Measurements from ENCODE around the gene NETO2. TPM values are rescaled to one million over a fixed set of nuclear protein-coding genes. Genes with fewer than 3 reads are reported as not detected.
A peak's percentile ranks its signal among the peaks of the same experiment; 100 is the strongest.

Gene NETO2
- total and polyA plus RNA-seq, 2 of the 13 experiments (the other 11 are each of a cell fraction or from before 2014, with no cell fraction given): 8.2 to 13.5 TPM

DNA sequence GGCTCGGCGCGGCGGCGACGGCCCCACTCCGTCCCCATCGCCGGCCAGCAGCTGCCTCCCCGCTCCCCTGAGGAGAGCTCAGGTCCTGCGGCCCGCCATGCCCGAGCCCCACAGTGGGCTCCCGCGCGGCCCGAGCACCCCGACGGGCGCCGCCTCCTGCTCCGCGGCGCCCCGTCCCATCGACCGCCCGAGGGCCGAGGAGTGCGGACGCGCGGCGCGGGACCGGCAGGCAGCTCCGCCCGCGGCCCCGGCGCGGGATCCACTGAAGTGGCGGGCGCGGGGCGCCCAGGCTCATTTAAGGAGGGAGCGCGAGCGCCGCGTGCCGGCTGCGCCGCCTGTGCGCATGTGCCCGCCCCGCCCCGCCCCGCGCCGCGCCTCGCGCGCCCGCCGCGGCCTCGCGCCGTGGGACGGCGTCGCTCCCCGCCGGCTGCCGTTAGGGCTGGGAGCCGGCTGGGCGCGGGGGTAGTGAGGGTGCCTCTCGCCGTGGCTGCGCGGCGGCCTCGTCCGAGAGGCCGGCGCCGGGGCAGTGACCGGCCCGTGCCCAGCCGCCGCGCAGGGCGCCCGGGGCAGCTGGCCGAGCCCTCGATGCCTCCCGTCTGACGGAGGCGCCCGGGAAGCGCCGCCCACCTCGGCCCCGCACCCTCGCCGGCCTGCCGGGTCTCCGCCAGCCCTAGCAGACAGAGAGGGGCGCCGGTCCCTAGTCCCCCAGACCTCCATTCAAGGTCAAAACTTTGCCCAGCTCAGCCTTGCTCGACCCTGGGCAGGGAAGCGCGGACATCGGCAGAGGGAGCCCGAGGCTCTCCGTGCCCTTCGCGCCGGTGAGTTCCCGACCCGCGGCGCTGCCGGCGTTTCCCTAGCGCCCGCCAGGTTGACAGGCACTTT lies at the start of gene NETO2 (continued):
- TF ChIP-seq, protein P1, sequence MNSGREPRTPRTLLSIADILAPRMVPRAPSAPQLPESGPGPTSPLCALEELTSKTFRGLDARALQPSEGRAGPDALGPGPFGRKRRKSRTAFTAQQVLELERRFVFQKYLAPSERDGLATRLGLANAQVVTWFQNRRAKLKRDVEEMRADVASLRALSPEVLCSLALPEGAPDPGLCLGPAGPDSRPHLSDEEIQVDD (CRISPR knock-in tag; IDR thresholded peaks at IDR 0.05; ENCODE audit: borderline replicate concordance): no peak
- TF ChIP-seq, protein P2, sequence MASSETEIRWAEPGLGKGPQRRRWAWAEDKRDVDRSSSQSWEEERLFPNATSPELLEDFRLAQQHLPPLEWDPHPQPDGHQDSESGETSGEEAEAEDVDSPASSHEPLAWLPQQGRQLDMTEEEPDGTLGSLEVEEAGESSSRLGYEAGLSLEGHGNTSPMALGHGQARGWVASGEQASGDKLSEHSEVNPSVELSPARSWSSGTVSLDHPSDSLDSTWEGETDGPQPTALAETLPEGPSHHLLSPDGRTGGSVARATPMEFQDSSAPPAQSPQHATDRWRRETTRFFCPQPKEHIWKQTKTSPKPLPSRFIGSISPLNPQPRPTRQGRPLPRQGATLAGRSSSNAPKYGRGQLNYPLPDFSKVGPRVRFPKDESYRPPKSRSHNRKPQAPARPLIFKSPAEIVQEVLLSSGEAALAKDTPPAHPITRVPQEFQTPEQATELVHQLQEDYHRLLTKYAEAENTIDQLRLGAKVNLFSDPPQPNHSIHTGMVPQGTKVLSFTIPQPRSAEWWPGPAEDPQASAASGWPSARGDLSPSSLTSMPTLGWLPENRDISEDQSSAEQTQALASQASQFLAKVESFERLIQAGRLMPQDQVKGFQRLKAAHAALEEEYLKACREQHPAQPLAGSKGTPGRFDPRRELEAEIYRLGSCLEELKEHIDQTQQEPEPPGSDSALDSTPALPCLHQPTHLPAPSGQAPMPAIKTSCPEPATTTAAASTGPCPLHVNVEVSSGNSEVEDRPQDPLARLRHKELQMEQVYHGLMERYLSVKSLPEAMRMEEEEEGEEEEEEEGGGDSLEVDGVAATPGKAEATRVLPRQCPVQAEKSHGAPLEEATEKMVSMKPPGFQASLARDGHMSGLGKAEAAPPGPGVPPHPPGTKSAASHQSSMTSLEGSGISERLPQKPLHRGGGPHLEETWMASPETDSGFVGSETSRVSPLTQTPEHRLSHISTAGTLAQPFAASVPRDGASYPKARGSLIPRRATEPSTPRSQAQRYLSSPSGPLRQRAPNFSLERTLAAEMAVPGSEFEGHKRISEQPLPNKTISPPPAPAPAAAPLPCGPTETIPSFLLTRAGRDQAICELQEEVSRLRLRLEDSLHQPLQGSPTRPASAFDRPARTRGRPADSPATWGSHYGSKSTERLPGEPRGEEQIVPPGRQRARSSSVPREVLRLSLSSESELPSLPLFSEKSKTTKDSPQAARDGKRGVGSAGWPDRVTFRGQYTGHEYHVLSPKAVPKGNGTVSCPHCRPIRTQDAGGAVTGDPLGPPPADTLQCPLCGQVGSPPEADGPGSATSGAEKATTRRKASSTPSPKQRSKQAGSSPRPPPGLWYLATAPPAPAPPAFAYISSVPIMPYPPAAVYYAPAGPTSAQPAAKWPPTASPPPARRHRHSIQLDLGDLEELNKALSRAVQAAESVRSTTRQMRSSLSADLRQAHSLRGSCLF (CRISPR knock-in tag; IDR thresholded peaks at IDR 0.05; ENCODE audit: borderline replicate concordance): no peak
- TF ChIP-seq ZNF883 (CRISPR knock-in tag; IDR thresholded peaks at IDR 0.05; ENCODE audit: not compliant biosample characterization) (no peak), ZBTB1 (CRISPR knock-in tag; IDR thresholded peaks at IDR 0.05; ENCODE audit: borderline replicate concordance) (no peak), ZNF317 (CRISPR knock-in tag; IDR thresholded peaks at IDR 0.05) (no peak), ONECUT2 (CRISPR knock-in tag; IDR thresholded peaks at IDR 0.05) (no peak), ZNF83 (CRISPR knock-in tag; IDR thresholded peaks at IDR 0.05; ENCODE audit: borderline replicate concordance) (0 out of 2 replicates have a peak, but pooled peaks have one; percentile 50), ZMYM4 (CRISPR knock-in tag; IDR thresholded peaks at IDR 0.05) (peak; percentile 28; the same call in 1 of the 2 replicates), MIER2 (CRISPR knock-in tag; IDR thresholded peaks at IDR 0.05) (no peak), ZNF367 (CRISPR knock-in tag; IDR thresholded peaks at IDR 0.05; ENCODE audit: borderline replicate concordance) (no peak), SETDB1 (CRISPR knock-in tag; IDR thresholded peaks at IDR 0.05; ENCODE audit: borderline replicate concordance) (no peak), SRF (IDR thresholded peaks at IDR 0.05; ENCODE audit: low read depth, low read length) (no peak), EHMT2 (IDR thresholded peaks at IDR 0.05; ENCODE audit: borderline replicate concordance, low read depth, low read length) (no peak), ZNF432 (CRISPR knock-in tag; IDR thresholded peaks at IDR 0.05; ENCODE audit: borderline replicate concordance) (no peak)
- TF ChIP-seq, protein P3, sequence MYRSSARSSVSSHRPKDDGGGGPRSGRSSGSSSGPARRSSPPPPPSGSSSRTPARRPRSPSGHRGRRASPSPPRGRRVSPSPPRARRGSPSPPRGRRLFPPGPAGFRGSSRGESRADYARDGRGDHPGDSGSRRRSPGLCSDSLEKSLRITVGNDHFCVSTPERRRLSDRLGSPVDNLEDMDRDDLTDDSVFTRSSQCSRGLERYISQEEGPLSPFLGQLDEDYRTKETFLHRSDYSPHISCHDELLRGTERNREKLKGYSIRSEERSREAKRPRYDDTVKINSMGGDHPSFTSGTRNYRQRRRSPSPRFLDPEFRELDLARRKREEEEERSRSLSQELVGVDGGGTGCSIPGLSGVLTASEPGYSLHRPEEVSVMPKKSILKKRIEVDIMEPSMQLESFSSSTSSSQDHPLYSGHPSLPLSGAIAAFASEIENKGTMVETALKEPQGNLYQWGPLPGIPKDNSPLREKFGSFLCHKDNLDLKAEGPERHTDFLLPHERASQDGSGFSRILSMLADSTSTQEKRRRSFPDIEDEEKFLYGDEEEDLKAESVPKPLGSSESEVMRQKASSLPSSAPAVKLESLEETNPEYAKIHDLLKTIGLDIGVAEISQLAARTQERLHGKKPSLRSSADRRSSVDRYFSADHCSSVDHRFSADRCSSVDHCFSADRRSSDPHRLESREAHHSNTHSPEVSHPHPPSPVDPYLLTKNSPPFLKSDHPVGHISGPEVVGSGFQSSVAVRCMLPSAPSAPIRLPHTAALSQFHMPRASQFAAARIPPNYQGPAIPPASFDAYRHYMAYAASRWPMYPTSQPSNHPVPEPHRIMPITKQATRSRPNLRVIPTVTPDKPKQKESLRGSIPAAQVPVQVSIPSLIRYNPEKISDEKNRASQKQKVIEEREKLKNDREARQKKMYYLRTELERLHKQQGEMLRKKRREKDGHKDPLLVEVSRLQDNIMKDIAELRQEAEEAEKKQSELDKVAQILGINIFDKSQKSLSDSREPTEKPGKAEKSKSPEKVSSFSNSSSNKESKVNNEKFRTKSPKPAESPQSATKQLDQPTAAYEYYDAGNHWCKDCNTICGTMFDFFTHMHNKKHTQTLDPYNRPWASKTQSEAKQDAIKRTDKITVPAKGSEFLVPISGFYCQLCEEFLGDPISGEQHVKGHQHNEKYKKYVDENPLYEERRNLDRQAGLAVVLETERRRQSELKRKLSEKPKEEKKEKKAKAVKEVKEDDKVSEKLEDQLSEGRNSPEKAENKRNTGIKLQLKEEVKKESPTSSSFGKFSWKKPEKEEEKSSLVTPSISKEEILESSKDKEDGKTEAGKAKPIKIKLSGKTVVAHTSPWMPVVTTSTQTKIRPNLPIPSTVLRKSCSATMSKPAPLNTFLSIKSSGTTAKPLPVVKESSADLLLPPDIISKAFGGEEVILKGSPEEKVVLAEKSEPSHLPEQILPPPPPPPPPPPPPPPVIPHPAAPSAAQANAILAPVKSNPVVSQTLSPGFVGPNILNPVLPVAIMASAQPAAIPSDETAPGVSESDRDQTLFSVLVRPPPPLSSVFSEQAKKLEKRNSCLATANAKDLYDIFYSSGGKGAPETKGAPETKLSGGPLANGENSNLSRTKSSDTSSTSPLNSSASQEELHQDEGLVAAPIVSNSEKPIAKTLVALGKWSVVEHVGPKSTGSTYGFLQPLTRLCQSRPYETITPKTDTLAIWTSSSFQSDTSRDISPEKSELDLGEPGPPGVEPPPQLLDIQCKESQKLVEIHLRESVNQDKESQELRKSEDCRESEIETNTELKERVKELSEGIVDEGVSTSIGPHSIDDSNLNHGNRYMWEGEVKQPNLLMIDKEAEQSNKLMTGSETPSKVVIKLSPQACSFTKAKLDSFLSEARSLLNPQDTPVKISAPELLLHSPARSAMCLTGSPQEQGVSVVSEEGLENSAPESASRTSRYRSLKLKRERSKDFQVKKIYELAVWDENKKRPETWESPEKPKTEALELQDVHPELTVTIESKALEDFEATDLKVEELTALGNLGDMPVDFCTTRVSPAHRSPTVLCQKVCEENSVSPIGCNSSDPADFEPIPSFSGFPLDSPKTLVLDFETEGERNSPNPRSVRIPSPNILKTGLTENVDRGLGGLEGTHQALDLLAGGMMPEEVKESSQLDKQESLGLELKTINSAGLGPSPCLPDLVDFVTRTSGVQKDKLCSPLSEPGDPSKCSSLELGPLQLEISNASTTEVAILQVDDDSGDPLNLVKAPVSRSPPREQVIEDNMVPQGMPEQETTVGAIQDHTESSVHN (CRISPR knock-in tag; IDR thresholded peaks at IDR 0.05): no peak; the same call in 1 of the 2 replicates

All from HepG2 (cell line).